ENCODE data around the gene THTPA. TPM values are rescaled to one million over a fixed set of nuclear protein-coding genes. Genes with fewer than 3 reads are reported as not detected.

The THTPA gene
- total RNA-seq, 1 experiment from 2014 or later = 16.8 TPM

GRCh38 chr14:23529016-23529415 is 27.1 kb upstream of the THTPA start:
- BruUV-seq (replicated peaks) = no TSS peak
- H3K36me3 Mint-ChIP-seq (ENCODE audit: insufficient read depth, unreplicated experiment) = peaks cover 14% of the 10 kb centered on the region
- H3K9me3 Mint-ChIP-seq (ENCODE audit: unreplicated experiment) = no peaks in the 10 kb centered on the region
- no peaks in the 10 kb centered on the region for H3K4me1 Mint-ChIP-seq (ENCODE audit: insufficient read depth, unreplicated experiment)
- no peaks in the 10 kb centered on the region for H3K27me3 Mint-ChIP-seq (ENCODE audit: insufficient read depth, unreplicated experiment)
- DNase-seq (ENCODE audit: unreplicated experiment) = no peak
- intact Hi-C loops (cut with micrococcal nuclease) = no loop called here
- ChIA-PET POLR2A (no interaction called here), CTCF (interaction anchor here (0.6 to 5.5 kb wide), 12 partner anchors 9 to 1550 kb away, joined by 3 to 33 read pairs (median 3); no protein-coding TSS in a partner anchor)
- TF ChIP-seq CTCF (IDR thresholded peaks at IDR 0.05; ENCODE audit: unreplicated experiment) = no peak
- H3K27ac Mint-ChIP-seq (ENCODE audit: low read depth, unreplicated experiment) = no peak overlapping the region
- no peak overlapping the region for H3K4me3 Mint-ChIP-seq (ENCODE audit: unreplicated experiment)

GRCh38 chr14:23530375-23531055 is 25.6 kb upstream of the THTPA start:
- DNase-seq (ENCODE audit: unreplicated experiment) = no peak
- no peaks in the 10 kb centered on the region for H3K9me3 Mint-ChIP-seq (ENCODE audit: unreplicated experiment)
- no peak overlapping the region for H3K4me3 Mint-ChIP-seq (ENCODE audit: unreplicated experiment)
- BruUV-seq (replicated peaks) = no TSS peak
- no peak overlapping the region for H3K27ac Mint-ChIP-seq (ENCODE audit: low read depth, unreplicated experiment)
- intact Hi-C loops (cut with micrococcal nuclease) = no loop called here
- no peak for TF ChIP-seq CTCF (IDR thresholded peaks at IDR 0.05; ENCODE audit: unreplicated experiment)
- ChIA-PET CTCF (interaction anchor here (0.7 to 5.5 kb wide), 5 partner anchors 9 to 563 kb away, joined by 3 to 33 read pairs (median 4); no protein-coding TSS in a partner anchor), POLR2A (interaction anchor here (0.7 to 1.1 kb wide), 2 partner anchors 9 to 43 kb away, joined by 3 read pairs; no protein-coding TSS in a partner anchor)
- H3K36me3 Mint-ChIP-seq (ENCODE audit: insufficient read depth, unreplicated experiment) = peaks cover 9% of the 10 kb centered on the region
- no peaks in the 10 kb centered on the region for H3K27me3 Mint-ChIP-seq (ENCODE audit: insufficient read depth, unreplicated experiment)
- H3K4me1 Mint-ChIP-seq (ENCODE audit: insufficient read depth, unreplicated experiment) = no peaks in the 10 kb centered on the region

GRCh38 chr14:23531391-23531790 is 24.7 kb upstream of the THTPA start:
- intact Hi-C loops (cut with micrococcal nuclease) = no loop called here
- Mint-ChIP-seq H3K4me3 (ENCODE audit: unreplicated experiment) (no peak overlapping the region), H3K36me3 (ENCODE audit: insufficient read depth, unreplicated experiment) (peaks cover 9% of the 10 kb centered on the region), H3K4me1 (ENCODE audit: insufficient read depth, unreplicated experiment) (no peaks in the 10 kb centered on the region), H3K27ac (ENCODE audit: low read depth, unreplicated experiment) (no peak overlapping the region), H3K27me3 (ENCODE audit: insufficient read depth, unreplicated experiment) (no peaks in the 10 kb centered on the region), H3K9me3 (ENCODE audit: unreplicated experiment) (no peaks in the 10 kb centered on the region)
- TF ChIP-seq CTCF (IDR thresholded peaks at IDR 0.05; ENCODE audit: unreplicated experiment) = no peak
- no TSS peak for BruUV-seq (replicated peaks)
- CTCF ChIA-PET = interaction anchor here (0.6 to 5.5 kb wide), 3 partner anchors 8 to 212 kb away, joined by 3 to 33 read pairs (median 5); no protein-coding TSS in a partner anchor
- POLR2A ChIA-PET = interaction anchor here (1.1 kb wide), 1 partner anchor 8 kb away, joined by 3 read pairs; no protein-coding TSS in a partner anchor
- DNase-seq (ENCODE audit: unreplicated experiment) = no peak

GRCh38 chr14:23532658-23533057 is 23.4 kb upstream of the THTPA start:
- ChIA-PET CTCF (interaction anchor here (0.5 to 1.1 kb wide), 4 partner anchors 10 to 33 kb away, joined by 3 to 5 read pairs (median 3); no protein-coding TSS in a partner anchor), POLR2A (interaction anchor here (0.8 kb wide), 1 partner anchor 25 kb away, joined by 3 read pairs; no protein-coding TSS in a partner anchor)
- Mint-ChIP-seq H3K36me3 (ENCODE audit: insufficient read depth, unreplicated experiment) (peaks cover 6% of the 10 kb centered on the region), H3K27me3 (ENCODE audit: insufficient read depth, unreplicated experiment) (no peaks in the 10 kb centered on the region), H3K4me1 (ENCODE audit: insufficient read depth, unreplicated experiment) (no peaks in the 10 kb centered on the region), H3K9me3 (ENCODE audit: unreplicated experiment) (no peaks in the 10 kb centered on the region), H3K4me3 (ENCODE audit: unreplicated experiment) (no peak overlapping the region), H3K27ac (ENCODE audit: low read depth, unreplicated experiment) (no peak overlapping the region)
- BruUV-seq (replicated peaks) = no TSS peak
- intact Hi-C loops (cut with micrococcal nuclease) = loop anchor here (1.0 kb wide), 1 partner anchor 30 kb away; no protein-coding TSS in a partner anchor
- DNase-seq (ENCODE audit: unreplicated experiment) = no peak
- TF ChIP-seq CTCF (IDR thresholded peaks at IDR 0.05; ENCODE audit: unreplicated experiment) = no peak

Data from MCF 10A (cell line).